Sigmoid colon (tissue), 7 donors: ENCODE data around the gene THAP4. TPM values are rescaled to one million over a fixed set of nuclear protein-coding genes. Genes with fewer than 3 reads are reported as not detected.

Source experiments
- DNase-seq: peaks from one replicate; pipeline ENCODE4 v3.0.0-alpha.2; 2019
- H3K27ac ChIP-seq, 4 donors: fragments of 200-600 bp; sonication (generic); one replicate each; pipeline ENCODE4 v1.5.1; 2016 to 2019; ENCODE audit warnings: mild to moderate bottlenecking in 1 of 4
- H3K27me3 ChIP-seq, 3 donors: fragments of 200-600 bp; sonication (generic); one replicate each; pipeline ENCODE4 v1.5.1; 2019; ENCODE audit warnings: mild to moderate bottlenecking in 1 of 3
- H3K36me3 ChIP-seq, 4 donors: fragments of 200-600 bp; sonication (generic); one replicate each; pipeline ENCODE4 v1.5.1; 2016 to 2019
- H3K4me1 ChIP-seq, 4 donors: fragments of 200-600 bp; sonication (generic); one replicate each; pipeline ENCODE4 v1.5.1; 2017 to 2019
- H3K4me3 ChIP-seq, 4 donors: fragments of 200-600 bp; sonication (generic); one replicate each; pipeline ENCODE4 v1.5.1; 2017 to 2019; ENCODE audit warnings: mild to moderate bottlenecking in 2 of 4, moderate library complexity in 1 of 4
- H3K9me3 ChIP-seq, 4 donors: fragments of 200-600 bp in 3 of 4; sonication (generic) in 3 of 4; one replicate each; pipeline versions ENCODE4 v1.5.1 to v1.6.1; 2013 to 2019
- EP300 ChIP-seq, 4 donors: sonication (generic); formaldehyde crosslinking; IDR thresholded peaks; one replicate each; pipeline ENCODE4 v1.6.1; 2017; ENCODE audit warnings: antibody characterized with exemption in 4 of 4
- POLR2A ChIP-seq, 2 donors: fragments of 450-650 bp; IDR thresholded peaks; one replicate each; pipeline ENCODE4 v1.6.1; 2016; ENCODE audit warnings: antibody characterized with exemption in 2 of 2, mild to moderate bottlenecking in 2 of 2, moderate library complexity in 2 of 2
- POLR2AphosphoS5 ChIP-seq, 4 donors: sonication (generic); formaldehyde crosslinking; IDR thresholded peaks; one replicate each; pipeline ENCODE4 v1.6.1; 2017; ENCODE audit warnings: antibody characterized with exemption in 4 of 4
- WGBS, 2 donors: extraction: QIAGEN DNeasy Blood & Tissue Kit; methylation state at CpG; one replicate each; pipeline ENCODE4 v1.1.7; 2013; 5-methylcytosine and 5-hydroxymethylcytosine counted together
- intact Hi-C: fragments of 100-400 bp; cut with DNase I; formaldehyde crosslinking; loops from one replicate; pipeline ENCODE4 v1.15.1; 2023
- polyA plus RNA-seq, 3 donors: library from polyadenylated mRNA; stranded (reverse); fragments of 200-250 nt; gene quantifications; one replicate each; pipeline ENCODE4 v1.2.3, GENCODE V29; 2013
- total RNA-seq, 4 donors: library from RNA; depleted of rRNA; stranded (reverse); fragments of >200 nt; gene quantifications; one replicate each; pipeline ENCODE4 v1.1.0, GENCODE V29; 2016
- TF ChIP-seq, protein P1 (sequence below), 4 experiments: fragments of 450-650 bp in 3 of 4; fragments of 200-600 bp in 1 of 4; IDR thresholded peaks; one replicate each; pipeline ENCODE4 v1.5.1; 2016 to 2019; ENCODE audit warnings: antibody characterized with exemption in 4 of 4, mild to moderate bottlenecking in 3 of 4, moderate library complexity in 2 of 4
- donor health status: healthy with polysubstance abuse.
- donor health status: Bipolar disorder and iron deficiency.
- donor health status: healthy.

Gene THAP4
- total and polyA plus RNA-seq, 7 donors = 28.9 to 112 (median 44.7) TPM

DNA sequence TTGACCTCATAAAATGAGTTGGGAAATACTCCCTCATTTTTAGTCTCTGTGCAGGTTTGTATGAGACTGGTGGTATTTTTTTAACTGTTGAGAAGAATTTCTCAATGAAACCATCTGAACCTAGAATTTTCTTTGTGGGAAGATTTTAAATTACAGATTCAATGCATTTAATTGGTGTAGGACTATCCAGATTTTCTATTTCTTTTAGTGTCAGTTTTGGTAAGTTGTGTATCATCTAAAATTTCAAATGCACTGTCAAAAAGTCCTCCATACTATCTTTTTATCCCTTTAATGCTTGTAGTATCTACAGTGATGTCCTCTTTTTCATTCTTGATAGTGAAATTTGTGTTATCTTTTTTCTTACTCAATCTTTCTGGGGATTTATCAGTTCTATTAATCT lies 80.2 kb downstream of the THAP4 start:
- Histone ChIP-seq H3K27ac (no peak overlapping the region), H3K4me1 (peaks cover 0 to 32% (median 28%) of the 10 kb centered on the region in 4 donors), H3K4me3 (no peak overlapping the region), H3K36me3 (no peaks in the 10 kb centered on the region), H3K27me3 (no peaks in the 10 kb centered on the region), H3K9me3 (peaks cover 0 to 4% (median 0%) of the 10 kb centered on the region in 4 donors)
- no peak for DNase-seq
- intact Hi-C loops = no loop called here
- no peak for TF ChIP-seq POLR2AphosphoS5 (IDR thresholded peaks at IDR 0.05)
- no peak for TF ChIP-seq POLR2A (IDR thresholded peaks at IDR 0.05)
- TF ChIP-seq EP300 (IDR thresholded peaks at IDR 0.05) = no peak

DNA sequence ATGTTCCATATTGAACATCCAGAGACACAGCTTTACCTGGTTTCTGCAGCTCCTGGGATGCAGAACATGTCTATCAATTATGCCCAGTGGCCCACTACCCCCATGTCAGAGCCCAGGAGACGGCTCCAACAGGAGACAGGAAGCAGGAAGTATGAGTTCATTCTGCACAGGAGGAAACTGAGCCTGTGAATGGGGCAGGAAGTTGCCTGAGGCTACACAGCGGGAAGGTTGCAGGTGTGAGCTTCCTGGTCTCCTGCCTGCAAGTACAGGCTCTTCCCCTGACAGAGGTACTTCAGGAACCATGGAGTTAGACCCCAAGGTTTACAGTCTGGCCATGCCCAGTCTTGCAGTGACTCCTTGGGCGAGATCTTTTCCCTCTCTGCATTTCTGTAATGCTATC lies 81.2 kb downstream of the THAP4 start:
- Histone ChIP-seq H3K36me3 (no peaks in the 10 kb centered on the region), H3K27ac (no peak overlapping the region), H3K4me3 (no peak overlapping the region), H3K27me3 (no peaks in the 10 kb centered on the region), H3K4me1 (peaks cover 0 to 31% (median 26%) of the 10 kb centered on the region in 4 donors), H3K9me3 (peaks cover 0 to 4% (median 0%) of the 10 kb centered on the region in 4 donors)
- TF ChIP-seq, protein P1, sequence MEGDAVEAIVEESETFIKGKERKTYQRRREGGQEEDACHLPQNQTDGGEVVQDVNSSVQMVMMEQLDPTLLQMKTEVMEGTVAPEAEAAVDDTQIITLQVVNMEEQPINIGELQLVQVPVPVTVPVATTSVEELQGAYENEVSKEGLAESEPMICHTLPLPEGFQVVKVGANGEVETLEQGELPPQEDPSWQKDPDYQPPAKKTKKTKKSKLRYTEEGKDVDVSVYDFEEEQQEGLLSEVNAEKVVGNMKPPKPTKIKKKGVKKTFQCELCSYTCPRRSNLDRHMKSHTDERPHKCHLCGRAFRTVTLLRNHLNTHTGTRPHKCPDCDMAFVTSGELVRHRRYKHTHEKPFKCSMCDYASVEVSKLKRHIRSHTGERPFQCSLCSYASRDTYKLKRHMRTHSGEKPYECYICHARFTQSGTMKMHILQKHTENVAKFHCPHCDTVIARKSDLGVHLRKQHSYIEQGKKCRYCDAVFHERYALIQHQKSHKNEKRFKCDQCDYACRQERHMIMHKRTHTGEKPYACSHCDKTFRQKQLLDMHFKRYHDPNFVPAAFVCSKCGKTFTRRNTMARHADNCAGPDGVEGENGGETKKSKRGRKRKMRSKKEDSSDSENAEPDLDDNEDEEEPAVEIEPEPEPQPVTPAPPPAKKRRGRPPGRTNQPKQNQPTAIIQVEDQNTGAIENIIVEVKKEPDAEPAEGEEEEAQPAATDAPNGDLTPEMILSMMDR (IDR thresholded peaks at IDR 0.05) = no peak
- TF ChIP-seq POLR2A (IDR thresholded peaks at IDR 0.05) (no peak), POLR2AphosphoS5 (IDR thresholded peaks at IDR 0.05) (no peak), EP300 (IDR thresholded peaks at IDR 0.05) (no peak)
- 35 to 50% methylated on average over 3 of the region's 3 CpGs for WGBS, 2 donors
- no peak for DNase-seq
- intact Hi-C loops = no loop called here

DNA sequence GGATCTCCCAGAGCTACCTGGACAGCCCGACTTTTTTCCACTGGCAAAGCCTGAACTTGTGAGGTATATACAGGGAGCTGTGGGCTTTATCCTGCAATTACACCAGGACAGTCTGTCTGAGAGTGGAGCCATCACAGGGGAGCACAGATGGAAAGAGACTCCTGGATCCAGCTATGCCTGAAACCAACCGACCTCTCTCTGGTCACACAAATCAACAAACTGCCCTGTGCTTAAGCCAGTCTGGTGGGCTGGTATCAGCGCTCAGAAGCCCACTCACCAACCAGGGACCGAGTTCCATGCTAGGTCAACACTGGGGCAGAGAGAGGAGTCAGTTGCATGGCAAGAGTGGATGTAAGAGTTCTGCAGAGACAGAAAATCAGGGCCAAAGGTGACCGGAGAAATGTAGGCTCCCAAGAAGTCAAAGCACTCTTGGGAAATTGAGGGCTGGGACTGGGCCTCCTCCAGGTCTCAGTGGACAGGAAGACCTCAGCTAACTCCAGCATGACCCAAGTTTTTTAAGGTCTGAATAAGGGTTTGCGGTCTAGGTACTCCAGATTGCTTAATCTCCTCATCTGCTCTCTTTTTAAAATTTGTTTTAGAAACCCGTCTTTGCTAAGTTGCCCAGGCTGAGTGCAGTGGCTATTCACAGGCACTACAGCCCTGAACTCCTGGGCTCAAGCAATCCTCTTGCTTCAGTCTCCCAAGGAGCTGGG lies 82.2 kb downstream of the THAP4 start:
- H3K4me1 ChIP-seq = peaks cover 0 to 29% (median 23%) of the 10 kb centered on the region in 4 donors
- no peaks in the 10 kb centered on the region for H3K27me3 ChIP-seq
- no peak overlapping the region for H3K4me3 ChIP-seq
- peaks cover 0 to 4% (median 0%) of the 10 kb centered on the region in 4 donors for H3K9me3 ChIP-seq
- intact Hi-C loops = no loop called here
- 79 to 89% methylated on average over 7 of the region's 7 CpGs for WGBS, 2 donors
- H3K36me3 ChIP-seq = no peaks in the 10 kb centered on the region
- no peak for TF ChIP-seq POLR2AphosphoS5 (IDR thresholded peaks at IDR 0.05)
- TF ChIP-seq POLR2A (IDR thresholded peaks at IDR 0.05) = no peak
- TF ChIP-seq, protein P1 (IDR thresholded peaks at IDR 0.05) = no peak
- no peak for TF ChIP-seq EP300 (IDR thresholded peaks at IDR 0.05)
- no peak overlapping the region for H3K27ac ChIP-seq
- DNase-seq = no peak

DNA sequence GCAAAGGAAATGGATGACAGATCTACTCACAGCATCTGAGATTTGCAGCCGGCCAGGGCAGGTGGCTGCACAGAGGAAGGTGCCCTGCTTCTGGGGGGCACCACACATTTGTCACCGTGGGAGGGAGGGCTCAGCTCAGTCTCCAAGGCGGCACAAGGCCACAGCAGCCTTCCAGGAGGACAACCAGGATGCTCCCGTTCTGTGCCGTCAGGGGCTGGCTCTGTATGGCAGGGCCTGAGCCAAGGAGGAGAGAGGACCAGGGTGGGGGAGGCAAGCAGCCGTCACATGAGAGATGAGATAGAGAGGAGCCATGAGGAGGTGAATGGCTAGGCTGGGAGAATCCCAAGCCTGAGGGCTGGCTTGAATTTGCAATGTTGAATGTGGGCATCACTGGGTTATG lies 83.0 kb downstream of the THAP4 start:
- Histone ChIP-seq H3K27ac (no peak overlapping the region), H3K4me1 (peaks cover 0 to 21% (median 19%) of the 10 kb centered on the region in 4 donors), H3K9me3 (peaks cover 0 to 4% (median 0%) of the 10 kb centered on the region in 4 donors), H3K36me3 (no peaks in the 10 kb centered on the region), H3K4me3 (no peak overlapping the region), H3K27me3 (no peaks in the 10 kb centered on the region)
- TF ChIP-seq, protein P1 (IDR thresholded peaks at IDR 0.05) = no peak
- no peak for TF ChIP-seq POLR2A (IDR thresholded peaks at IDR 0.05)
- TF ChIP-seq POLR2AphosphoS5 (IDR thresholded peaks at IDR 0.05) = no peak
- no peak for TF ChIP-seq EP300 (IDR thresholded peaks at IDR 0.05)
- DNase-seq = no peak
- intact Hi-C loops = no loop called here
- 58 to 68% methylated on average over 6 of the region's 6 CpGs for WGBS, 2 donors

DNA sequence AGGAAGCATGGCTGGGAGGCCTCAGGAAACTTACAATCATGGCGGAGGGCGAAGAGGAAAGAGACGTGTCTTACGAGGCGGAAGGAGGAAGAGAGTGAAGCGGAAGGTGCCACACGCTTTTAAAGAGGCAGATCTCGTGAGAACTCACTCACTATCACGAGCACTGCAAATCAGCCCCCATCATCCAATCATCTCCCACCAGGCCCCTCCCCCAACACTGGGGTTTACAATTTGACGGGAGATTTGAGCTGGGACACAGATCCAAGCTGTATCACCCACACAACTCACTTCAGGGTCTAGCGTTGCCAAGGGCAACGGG lies 83.5 kb downstream of the THAP4 start:
- WGBS, 2 donors = 68 to 80% methylated on average over 12 of the region's 12 CpGs
- no peak for DNase-seq
- intact Hi-C loops = no loop called here
- Histone ChIP-seq H3K27me3 (no peaks in the 10 kb centered on the region), H3K4me1 (peaks cover 0 to 20% (median 17%) of the 10 kb centered on the region in 4 donors), H3K36me3 (no peaks in the 10 kb centered on the region), H3K4me3 (no peak overlapping the region), H3K27ac (no peak overlapping the region), H3K9me3 (peaks cover 0 to 4% (median 0%) of the 10 kb centered on the region in 4 donors)
- TF ChIP-seq POLR2AphosphoS5 (IDR thresholded peaks at IDR 0.05) (no peak), EP300 (IDR thresholded peaks at IDR 0.05) (no peak), POLR2A (IDR thresholded peaks at IDR 0.05) (no peak)
- TF ChIP-seq, protein P1 (IDR thresholded peaks at IDR 0.05) = no peak
